Skeletal muscle satellite cell (primary cell): Measurements from ENCODE around the gene GPR31.
"Not testable (repeated sequence)": the region's sequence is repeated elsewhere in the genome, so short reads cannot be mapped to it uniquely, and the experiment has no call there.

Experiments
- H3K27me3 ChIP-seq: 2 replicates; pipeline ENCODE4 v1.7.0; 2013; ENCODE audit warnings: low read length; ENCODE audit not compliant: control insufficient read depth, insufficient read depth
- H3K36me3 ChIP-seq: 2 replicates; pipeline ENCODE4 v1.7.0; 2013; ENCODE audit warnings: mild to moderate bottlenecking, control low read depth, low read length; ENCODE audit not compliant: insufficient read depth
- H3K4me1 ChIP-seq: 2 replicates; pipeline ENCODE4 v1.7.0; 2013; ENCODE audit warnings: low read length; ENCODE audit not compliant: control insufficient read depth, insufficient read depth
- H3K4me2 ChIP-seq: 2 replicates; pipeline ENCODE4 v1.7.0; 2013; ENCODE audit warnings: mild to moderate bottlenecking, low read length
- H3K4me3 ChIP-seq: 2 replicates; pipeline ENCODE4 v1.7.0; 2013; ENCODE audit warnings: low read length
- H3K9ac ChIP-seq: 2 replicates; pipeline ENCODE4 v1.7.0; 2013; ENCODE audit warnings: mild to moderate bottlenecking, low read depth, low read length, moderate library complexity
- H3K9me3 ChIP-seq: replicated peaks from 2 replicates; pipeline ENCODE4 v1.7.0; 2013; ENCODE audit warnings: mild to moderate bottlenecking, control low read depth, low read length

The GPR31 gene

DNA sequence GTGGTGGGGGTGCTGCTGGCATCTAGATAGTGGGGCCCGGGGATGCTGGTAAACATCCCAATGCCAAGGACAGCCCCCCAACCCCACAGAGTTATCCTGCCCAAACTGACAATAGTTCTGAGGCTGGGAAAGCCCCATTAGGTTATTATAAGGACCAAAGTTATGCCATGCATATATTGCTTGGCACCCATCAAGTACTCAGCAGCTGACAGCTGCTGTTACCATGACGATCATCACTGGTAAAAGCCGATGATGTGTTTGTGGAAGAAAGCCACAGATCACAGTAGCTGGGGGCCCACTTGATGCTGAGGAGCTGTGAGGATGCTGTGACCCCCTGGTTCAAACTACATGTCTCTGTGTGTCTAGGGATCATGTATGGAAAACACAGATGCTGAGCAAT is 27.3 kb upstream of the GPR31 start:
- not testable (repeated sequence) for H3K9ac ChIP-seq, H3K27me3 ChIP-seq, H3K36me3 ChIP-seq, H3K4me3 ChIP-seq, H3K4me1 ChIP-seq, H3K4me2 ChIP-seq, H3K9me3 ChIP-seq

DNA sequence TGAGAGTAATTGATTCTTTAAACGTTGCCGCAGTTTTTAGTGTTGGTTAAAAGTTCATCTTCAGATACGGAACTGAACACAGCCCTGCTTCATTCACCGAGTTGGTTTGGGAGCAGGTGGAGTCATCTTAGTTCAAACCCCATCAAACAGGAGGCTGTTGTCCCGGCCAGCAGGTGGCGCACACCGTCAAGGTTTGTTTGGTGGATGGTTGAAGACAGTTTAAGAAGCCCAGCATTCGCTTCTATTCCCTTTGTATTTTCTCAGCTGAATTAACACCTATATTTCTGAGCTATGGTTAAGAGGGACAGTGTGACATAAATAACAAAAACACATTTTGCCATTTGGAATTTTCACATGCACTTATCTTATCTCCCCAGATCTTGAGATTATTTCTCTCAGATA is 25.1 kb upstream of the GPR31 start:
- not testable (repeated sequence) for H3K4me2 ChIP-seq, H3K27me3 ChIP-seq, H3K9ac ChIP-seq, H3K36me3 ChIP-seq, H3K4me1 ChIP-seq, H3K9me3 ChIP-seq, H3K4me3 ChIP-seq

GRCh38 chr6:167181351-167181750 is 23.6 kb upstream of the GPR31 start:
- H3K4me1 ChIP-seq, H3K36me3 ChIP-seq, H3K4me2 ChIP-seq, H3K9me3 ChIP-seq, H3K27me3 ChIP-seq, H3K9ac ChIP-seq, H3K4me3 ChIP-seq: not testable (repeated sequence)

- not testable (repeated sequence) for H3K4me2 ChIP-seq, H3K9me3 ChIP-seq, H3K4me3 ChIP-seq, H3K9ac ChIP-seq, H3K36me3 ChIP-seq, H3K4me1 ChIP-seq, H3K27me3 ChIP-seq
Measured at GRCh38 chr6:167180086-167180485, 22.3 kb upstream of the GPR31 start.

- not testable (repeated sequence) for H3K27me3 ChIP-seq, H3K4me1 ChIP-seq, H3K4me2 ChIP-seq, H3K9me3 ChIP-seq, H3K36me3 ChIP-seq, H3K4me3 ChIP-seq, H3K9ac ChIP-seq
Measured at GRCh38 chr6:167178896-167179655, 21.3 kb upstream of the GPR31 start.

DNA sequence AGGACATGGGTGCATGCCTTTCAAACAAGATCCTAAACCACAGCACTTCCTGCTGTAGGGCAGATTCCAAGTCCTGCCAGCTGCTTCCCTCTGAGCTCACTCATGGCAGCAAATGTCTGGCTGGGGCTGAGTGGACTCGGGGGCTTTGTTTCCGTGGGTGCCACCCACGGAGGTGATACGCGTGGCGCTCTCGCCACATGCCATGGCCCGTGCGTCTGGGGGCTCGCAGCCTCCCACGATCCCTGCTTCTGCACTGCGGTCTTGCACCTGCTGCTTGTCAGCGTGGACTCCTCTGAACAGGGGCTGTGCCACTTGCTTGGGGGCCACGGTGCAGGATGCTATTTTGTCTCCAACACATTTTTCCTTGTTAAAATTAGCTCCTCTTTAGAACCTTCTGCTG is 19.5 kb upstream of the GPR31 start:
- H3K4me3 ChIP-seq, H3K4me2 ChIP-seq, H3K9ac ChIP-seq, H3K27me3 ChIP-seq, H3K4me1 ChIP-seq, H3K36me3 ChIP-seq, H3K9me3 ChIP-seq: not testable (repeated sequence)

- H3K4me2 ChIP-seq, H3K36me3 ChIP-seq, H3K27me3 ChIP-seq, H3K4me1 ChIP-seq, H3K4me3 ChIP-seq, H3K9ac ChIP-seq, H3K9me3 ChIP-seq: not testable (repeated sequence)
Measured at GRCh38 chr6:167172011-167172410, 14.2 kb upstream of the GPR31 start.

DNA sequence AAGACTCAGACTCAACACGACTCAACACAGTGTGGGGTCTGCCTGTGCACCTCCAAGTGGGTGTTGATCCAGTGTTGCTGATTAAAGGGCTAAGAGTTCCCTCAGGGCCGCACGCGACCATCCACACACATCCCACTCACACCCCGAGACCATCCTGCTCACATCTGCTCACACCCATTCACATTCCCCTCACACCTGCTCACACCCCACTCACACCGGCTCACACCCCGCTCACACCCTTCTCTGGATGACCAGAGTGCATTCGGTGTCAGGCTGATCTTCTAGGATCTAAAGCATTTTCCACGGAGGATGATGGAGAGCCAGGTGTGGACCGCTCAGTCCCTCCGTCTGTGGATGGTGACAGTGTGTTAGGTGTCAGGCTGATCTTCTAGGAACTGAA is 13.5 kb upstream of the GPR31 start:
- H3K4me3 ChIP-seq, H3K9ac ChIP-seq, H3K4me1 ChIP-seq, H3K27me3 ChIP-seq, H3K36me3 ChIP-seq, H3K4me2 ChIP-seq, H3K9me3 ChIP-seq: not testable (repeated sequence)

DNA sequence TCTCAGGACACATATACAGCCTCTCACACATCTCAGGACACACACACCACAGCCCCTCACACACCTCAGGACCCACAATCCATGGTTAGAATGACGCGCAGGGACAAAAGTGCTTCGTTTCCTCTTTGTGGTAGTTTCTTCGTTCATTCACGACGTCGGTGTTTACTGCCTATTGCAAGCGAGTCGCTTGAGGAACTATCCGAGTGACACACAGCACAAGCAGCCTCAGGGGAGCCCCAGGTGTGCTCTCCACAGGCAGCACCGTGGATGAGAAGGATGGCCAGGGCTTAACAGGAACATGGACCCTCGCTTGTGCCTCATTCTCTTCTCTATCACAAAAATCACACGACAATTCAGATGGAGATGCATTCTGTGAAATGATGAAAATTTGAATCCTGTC is 12.1 kb upstream of the GPR31 start:
- not testable (repeated sequence) for H3K4me2 ChIP-seq, H3K9me3 ChIP-seq, H3K36me3 ChIP-seq, H3K9ac ChIP-seq, H3K4me1 ChIP-seq, H3K27me3 ChIP-seq, H3K4me3 ChIP-seq

DNA sequence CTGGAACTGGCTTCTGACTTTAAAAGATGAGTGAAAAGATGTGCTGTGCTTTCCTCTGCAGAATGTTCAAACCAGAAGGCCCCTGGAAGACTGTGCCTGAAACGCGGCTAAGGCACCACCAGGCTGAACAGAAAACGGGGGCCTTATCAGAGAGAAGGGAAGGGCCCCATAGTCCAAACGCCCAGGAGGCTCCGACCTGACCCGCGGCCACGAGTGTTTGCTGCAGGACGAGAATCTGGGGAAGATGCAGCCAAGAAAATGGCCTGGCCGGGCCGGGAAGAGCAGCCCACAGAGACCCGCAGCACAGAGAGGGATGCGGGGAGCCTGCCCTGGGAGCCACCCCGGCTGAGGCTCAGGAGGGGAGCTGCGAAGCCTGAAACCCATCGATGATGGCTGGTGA is 10.5 kb upstream of the GPR31 start:
- not testable (repeated sequence) for H3K27me3 ChIP-seq, H3K4me2 ChIP-seq, H3K4me1 ChIP-seq, H3K9ac ChIP-seq, H3K36me3 ChIP-seq, H3K9me3 ChIP-seq, H3K4me3 ChIP-seq

DNA sequence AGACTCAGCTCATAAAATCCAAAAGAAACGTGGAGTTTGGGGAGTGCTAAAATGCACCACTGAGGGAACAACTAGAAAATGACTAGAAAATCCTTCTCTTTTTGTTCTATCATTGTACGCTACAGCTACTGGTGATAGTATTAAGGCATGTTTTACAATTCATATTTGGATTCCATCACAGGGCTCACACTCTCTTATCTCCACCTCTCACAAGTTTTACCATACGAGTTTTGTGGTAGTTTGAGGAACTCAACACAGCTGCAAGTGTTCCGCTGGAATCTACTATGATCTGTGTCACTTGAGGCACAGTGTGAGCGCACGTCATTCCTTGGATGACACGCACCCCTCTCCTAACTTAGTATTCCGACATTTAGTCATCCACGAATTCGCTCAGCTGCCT is 9.9 kb upstream of the GPR31 start:
- H3K9ac ChIP-seq = not testable (repeated sequence)

GRCh38 chr6:167165858-167166471 is 8.2 kb upstream of the GPR31 start:
- Histone ChIP-seq H3K4me2 (no peak overlapping the region), H3K36me3 (no peaks in the 10 kb centered on the region), H3K4me3 (no peak overlapping the region), H3K27me3 (no peaks in the 10 kb centered on the region), H3K4me1 (no peaks in the 10 kb centered on the region), H3K9ac (no peak overlapping the region), H3K9me3 (no peaks in the 10 kb centered on the region)

More for the DNA sequence above, 9.9 kb upstream of the GPR31 start:
- not testable (repeated sequence) for H3K36me3 ChIP-seq, H3K4me2 ChIP-seq, H3K9me3 ChIP-seq, H3K4me3 ChIP-seq, H3K4me1 ChIP-seq, H3K27me3 ChIP-seq
